ENCODE measurements around the gene BTD. TPM values are rescaled to one million over a fixed set of nuclear protein-coding genes. Genes with fewer than 3 reads are reported as not detected.

BTD gene
- total RNA-seq, 1 experiment from 2014 or later, result 10.4 TPM

Other genes with a start within 250 kb of the BTD start
- 23.3 and 61.3 TPM in 2 replicates for gene METTL6, start 174.2 kb upstream of the BTD start, total RNA-seq (2014; rRNA removed; shearing (Covaris generic))
- 18.7 and 18.9 TPM in 2 replicates for gene EAF1, start 174.1 kb upstream of the BTD start, total RNA-seq (2014; rRNA removed; shearing (Covaris generic))
- 0.17 and 0.68 TPM in 2 replicates for gene COLQ, start 80.0 kb upstream of the BTD start, total RNA-seq (2014; rRNA removed; shearing (Covaris generic))
- 15.0 and 17.4 TPM in 2 replicates for gene HACL1, start 176 bp upstream of the BTD start, total RNA-seq (2014; rRNA removed; shearing (Covaris generic))
- 40.3 and 44.4 TPM in 2 replicates for gene ANKRD28, start 196.2 kb downstream of the BTD start, total RNA-seq (2014; rRNA removed; shearing (Covaris generic))